Brain microvascular endothelial cell (primary cell): ENCODE measurements around the gene RHEX.
A peak's percentile ranks its signal among the peaks of the same experiment; 100 is the strongest.

Source experiments
- DNase-seq: peaks from one replicate; pipeline ENCODE4 v3.0.0-alpha.2; 2020
- H3K27ac ChIP-seq: fragments of 250-450 bp; sonication (Bioruptor Pico); 2 replicates; pipeline ENCODE4 v1.5.1; 2020; ENCODE audit warnings: mild to moderate bottlenecking, moderate library complexity
- H3K27me3 ChIP-seq: fragments of 250-450 bp; sonication (Bioruptor Pico); replicated peaks from 2 replicates; pipeline ENCODE4 v1.5.1; 2020; ENCODE audit warnings: mild to moderate bottlenecking
- H3K36me3 ChIP-seq: fragments of 250-450 bp; sonication (Bioruptor Pico); replicated peaks from 2 replicates; pipeline ENCODE4 v1.5.1; 2020; ENCODE audit warnings: mild to moderate bottlenecking
- H3K4me3 ChIP-seq: 2 replicates; pipeline ENCODE4 v1.5.1; 2011; ENCODE audit warnings: low read depth, mild to moderate bottlenecking, control low read depth, low read length, moderate library complexity
- in situ Hi-C: cut with HindIII; loops from 2 replicates; pipeline ENCODE4 v1.10.0; 2017; ENCODE audit warnings: low sequenced_read_pairs, low pct_ligation_motif_present
- TF ChIP-seq, protein P1 (sequence below): IDR thresholded peaks from 2 replicates; pipeline ENCODE4 v1.5.1; 2011; ENCODE audit warnings: low read depth, mild to moderate bottlenecking, moderate library complexity, low read length, control low read depth, inconsistent platforms; ENCODE audit errors: missing control alignments

Gene RHEX

DNA sequence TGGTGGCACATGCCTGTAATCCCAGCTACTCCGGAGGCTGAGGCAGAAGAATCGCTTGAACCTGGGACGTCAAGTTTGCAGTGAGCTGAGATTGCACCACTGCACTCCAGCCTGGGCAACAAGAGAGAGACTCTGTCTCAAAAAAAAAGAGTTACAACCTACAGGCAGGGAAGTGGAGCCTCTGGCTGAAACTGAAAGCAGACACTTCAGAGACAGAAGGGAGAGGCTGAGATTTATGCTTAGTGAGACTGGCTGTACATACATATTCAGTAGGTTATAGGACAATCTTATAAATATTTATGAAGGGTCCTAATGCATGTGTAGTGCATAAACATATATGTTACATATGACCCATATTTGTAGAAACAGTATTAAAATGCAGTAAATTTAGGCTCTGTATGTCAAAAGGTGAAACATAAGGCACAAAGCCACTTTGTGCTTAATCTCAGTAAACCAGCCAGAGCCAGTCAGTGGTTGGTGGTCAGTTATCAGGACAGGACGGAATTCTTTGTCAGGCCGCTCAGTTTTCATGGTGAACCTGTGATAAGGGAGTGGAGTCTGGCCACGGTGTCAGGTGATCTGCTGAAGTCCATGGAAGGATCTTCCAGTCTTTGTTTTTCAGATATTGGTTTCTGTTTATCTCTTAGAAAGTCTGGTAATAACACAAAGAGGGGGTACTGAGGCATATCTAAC lies 13.7 kb downstream of the RHEX start:
- Histone ChIP-seq H3K27me3 (peaks cover 12% of the 10 kb centered on the region), H3K4me3 (no peak overlapping the region), H3K36me3 (no peaks in the 10 kb centered on the region), H3K27ac (no peak overlapping the region)
- in situ Hi-C loops = no loop called here
- TF ChIP-seq, protein P1, sequence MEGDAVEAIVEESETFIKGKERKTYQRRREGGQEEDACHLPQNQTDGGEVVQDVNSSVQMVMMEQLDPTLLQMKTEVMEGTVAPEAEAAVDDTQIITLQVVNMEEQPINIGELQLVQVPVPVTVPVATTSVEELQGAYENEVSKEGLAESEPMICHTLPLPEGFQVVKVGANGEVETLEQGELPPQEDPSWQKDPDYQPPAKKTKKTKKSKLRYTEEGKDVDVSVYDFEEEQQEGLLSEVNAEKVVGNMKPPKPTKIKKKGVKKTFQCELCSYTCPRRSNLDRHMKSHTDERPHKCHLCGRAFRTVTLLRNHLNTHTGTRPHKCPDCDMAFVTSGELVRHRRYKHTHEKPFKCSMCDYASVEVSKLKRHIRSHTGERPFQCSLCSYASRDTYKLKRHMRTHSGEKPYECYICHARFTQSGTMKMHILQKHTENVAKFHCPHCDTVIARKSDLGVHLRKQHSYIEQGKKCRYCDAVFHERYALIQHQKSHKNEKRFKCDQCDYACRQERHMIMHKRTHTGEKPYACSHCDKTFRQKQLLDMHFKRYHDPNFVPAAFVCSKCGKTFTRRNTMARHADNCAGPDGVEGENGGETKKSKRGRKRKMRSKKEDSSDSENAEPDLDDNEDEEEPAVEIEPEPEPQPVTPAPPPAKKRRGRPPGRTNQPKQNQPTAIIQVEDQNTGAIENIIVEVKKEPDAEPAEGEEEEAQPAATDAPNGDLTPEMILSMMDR = no peak
- no peak for DNase-seq

DNA sequence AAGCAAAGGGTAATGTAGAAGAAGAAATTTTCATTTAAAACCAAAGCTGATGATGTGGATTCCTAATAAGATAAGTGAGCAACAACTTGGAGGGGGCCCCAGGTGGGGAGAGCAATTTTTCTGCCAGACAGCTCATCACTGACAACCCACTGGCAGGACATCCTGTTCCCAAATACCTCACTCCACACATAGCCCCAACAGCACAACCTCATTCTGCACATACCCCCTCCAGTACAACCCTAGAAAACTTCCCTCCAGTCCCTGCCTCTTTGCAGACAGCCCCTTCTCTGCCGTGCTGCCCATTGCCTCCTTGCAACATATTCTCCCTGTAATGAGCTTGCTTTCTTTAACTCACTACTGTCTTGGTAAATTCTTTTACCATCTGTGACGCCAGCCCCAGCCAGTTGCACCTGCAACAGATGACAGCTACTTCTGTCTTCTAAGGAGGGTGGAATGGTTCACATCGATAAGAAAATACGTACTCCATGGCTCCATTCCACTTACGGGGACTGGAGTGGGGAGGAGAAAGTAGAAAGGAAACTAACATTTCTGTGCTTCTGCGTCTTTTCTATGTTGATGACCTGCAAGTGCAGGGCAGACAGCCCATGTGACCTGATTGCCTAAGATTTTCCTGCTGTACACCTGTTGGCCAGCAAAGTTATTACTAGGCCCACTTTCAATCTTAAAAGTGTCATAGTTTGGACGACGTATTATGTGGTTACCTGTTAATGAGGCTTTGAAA lies 14.7 kb downstream of the RHEX start:
- DNase-seq = no peak
- Histone ChIP-seq H3K36me3 (no peaks in the 10 kb centered on the region), H3K27ac (no peak overlapping the region), H3K27me3 (peaks cover 12% of the 10 kb centered on the region), H3K4me3 (no peak overlapping the region)
- in situ Hi-C loops = no loop called here
- TF ChIP-seq, protein P1 = no peak

DNA sequence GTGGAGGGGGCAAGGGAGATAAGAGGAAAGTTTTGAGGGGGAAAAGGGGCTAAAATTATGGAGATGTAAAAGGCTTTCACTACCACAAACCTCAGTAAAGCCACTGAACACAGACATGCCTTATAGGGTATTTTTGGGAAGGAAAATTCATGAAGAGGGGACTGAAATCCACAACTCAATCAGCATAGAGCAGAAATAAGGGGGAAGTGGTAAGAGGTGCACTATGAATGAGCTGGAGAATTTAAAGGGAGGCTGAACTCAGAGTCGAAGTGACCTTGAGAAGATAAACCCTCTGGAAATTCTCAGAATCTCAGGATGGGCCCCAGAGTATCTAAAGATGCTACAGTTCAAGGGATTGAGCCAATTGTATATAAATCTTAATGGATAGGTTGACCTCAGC lies 15.3 kb downstream of the RHEX start:
- Histone ChIP-seq H3K27me3 (peaks cover 12% of the 10 kb centered on the region), H3K4me3 (no peak overlapping the region), H3K27ac (no peak overlapping the region), H3K36me3 (no peaks in the 10 kb centered on the region)
- in situ Hi-C loops = no loop called here
- DNase-seq = no peak
- TF ChIP-seq, protein P1 = no peak

DNA sequence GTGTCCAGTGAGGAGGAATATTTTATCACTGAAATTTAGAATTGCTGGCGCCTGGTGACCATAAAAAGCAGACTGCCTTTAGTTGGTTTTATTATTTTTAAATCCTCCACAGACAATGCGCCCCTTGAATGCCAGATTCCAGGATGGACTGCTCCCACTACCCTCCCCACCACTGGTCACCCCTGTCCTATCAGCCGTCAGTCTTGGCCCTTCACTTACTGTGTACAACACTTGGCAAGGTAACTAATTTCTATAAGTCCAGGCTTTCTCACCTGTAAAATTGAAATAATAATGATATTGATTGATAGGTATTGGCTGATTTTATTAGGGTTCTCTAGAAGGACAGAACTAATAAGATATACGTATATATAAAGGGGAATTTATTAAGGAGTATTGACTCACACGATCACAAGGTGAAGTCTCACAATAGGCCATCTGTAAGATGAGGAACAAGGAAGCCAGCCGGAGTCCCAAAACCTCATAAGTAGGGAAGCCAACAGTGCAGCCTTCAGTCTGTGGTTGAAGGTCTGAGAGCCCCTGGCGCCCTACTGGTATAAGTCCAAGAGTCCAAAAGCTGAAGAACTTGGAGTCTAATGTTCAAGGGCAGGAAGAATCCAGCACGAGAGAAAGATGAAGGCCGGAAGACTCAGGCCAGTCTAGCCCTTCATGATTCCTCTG lies 17.8 kb downstream of the RHEX start:
- in situ Hi-C loops = no loop called here
- Histone ChIP-seq H3K4me3 (no peak overlapping the region), H3K27me3 (peaks cover 12% of the 10 kb centered on the region), H3K27ac (no peak overlapping the region), H3K36me3 (no peaks in the 10 kb centered on the region)
- TF ChIP-seq, protein P1 = no peak
- DNase-seq = no peak

DNA sequence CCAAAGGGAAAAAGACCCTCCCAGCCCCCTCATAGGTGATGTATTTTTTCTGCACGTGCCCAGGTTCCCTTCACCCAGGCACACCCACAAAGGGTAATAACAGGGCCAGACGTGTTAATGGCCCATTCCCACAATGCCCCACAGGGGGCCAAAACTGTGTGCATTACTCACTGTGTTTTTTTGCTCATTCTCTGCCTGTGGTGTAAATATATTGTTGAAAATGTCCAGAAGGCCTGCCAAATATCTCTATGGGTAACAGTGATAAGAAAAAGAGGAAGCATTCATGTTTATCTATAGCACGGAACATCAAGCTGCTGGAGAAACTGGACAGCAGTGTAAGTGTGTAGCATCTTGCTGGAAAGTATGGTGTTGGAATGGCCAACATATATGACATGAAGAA lies 21.9 kb downstream of the RHEX start:
- no peak overlapping the region for H3K27ac ChIP-seq
- TF ChIP-seq, protein P1 = peak; percentile 23
- no peak overlapping the region for H3K4me3 ChIP-seq
- no peaks in the 10 kb centered on the region for H3K27me3 ChIP-seq
- no peak for DNase-seq
- H3K36me3 ChIP-seq = no peaks in the 10 kb centered on the region
- in situ Hi-C loops = no loop called here
